ENCODE data around the gene DIP2B. TPM values are rescaled to one million over a fixed set of nuclear protein-coding genes. Genes with fewer than 3 reads are reported as not detected.

Gene DIP2B
- total and polyA plus RNA-seq, 2 of the 13 experiments (the other 11 are each of a cell fraction or from before 2014, with no cell fraction given) = 32.1 to 35.8 TPM

GRCh38 chr12:50763639-50764285 lies 259.0 kb downstream of the DIP2B start, which contains the start of gene ATF1 (continued):
- TF ChIP-seq ZNF512B (CRISPR knock-in tag; IDR thresholded peaks at IDR 0.05; ENCODE audit: borderline replicate concordance) = no peak
- no peak; the same call in 1 of the 2 replicates for TF ChIP-seq RELA (CRISPR knock-in tag; IDR thresholded peaks at IDR 0.05)
- no peak for TF ChIP-seq ZNF782 (CRISPR knock-in tag; IDR thresholded peaks at IDR 0.05; ENCODE audit: borderline replicate concordance)
- TF ChIP-seq CHD4 (IDR thresholded peaks at IDR 0.05; ENCODE audit: borderline replicate concordance, low read length) = no peak
- TF ChIP-seq SYNCRIP (IDR thresholded peaks at IDR 0.05; ENCODE audit: insufficient read depth, low read depth, low read length) = no peak
- TF ChIP-seq ARID3A (IDR thresholded peaks at IDR 0.05; ENCODE audit: low read depth, low read length) = no peak
- TF ChIP-seq, protein P1, sequence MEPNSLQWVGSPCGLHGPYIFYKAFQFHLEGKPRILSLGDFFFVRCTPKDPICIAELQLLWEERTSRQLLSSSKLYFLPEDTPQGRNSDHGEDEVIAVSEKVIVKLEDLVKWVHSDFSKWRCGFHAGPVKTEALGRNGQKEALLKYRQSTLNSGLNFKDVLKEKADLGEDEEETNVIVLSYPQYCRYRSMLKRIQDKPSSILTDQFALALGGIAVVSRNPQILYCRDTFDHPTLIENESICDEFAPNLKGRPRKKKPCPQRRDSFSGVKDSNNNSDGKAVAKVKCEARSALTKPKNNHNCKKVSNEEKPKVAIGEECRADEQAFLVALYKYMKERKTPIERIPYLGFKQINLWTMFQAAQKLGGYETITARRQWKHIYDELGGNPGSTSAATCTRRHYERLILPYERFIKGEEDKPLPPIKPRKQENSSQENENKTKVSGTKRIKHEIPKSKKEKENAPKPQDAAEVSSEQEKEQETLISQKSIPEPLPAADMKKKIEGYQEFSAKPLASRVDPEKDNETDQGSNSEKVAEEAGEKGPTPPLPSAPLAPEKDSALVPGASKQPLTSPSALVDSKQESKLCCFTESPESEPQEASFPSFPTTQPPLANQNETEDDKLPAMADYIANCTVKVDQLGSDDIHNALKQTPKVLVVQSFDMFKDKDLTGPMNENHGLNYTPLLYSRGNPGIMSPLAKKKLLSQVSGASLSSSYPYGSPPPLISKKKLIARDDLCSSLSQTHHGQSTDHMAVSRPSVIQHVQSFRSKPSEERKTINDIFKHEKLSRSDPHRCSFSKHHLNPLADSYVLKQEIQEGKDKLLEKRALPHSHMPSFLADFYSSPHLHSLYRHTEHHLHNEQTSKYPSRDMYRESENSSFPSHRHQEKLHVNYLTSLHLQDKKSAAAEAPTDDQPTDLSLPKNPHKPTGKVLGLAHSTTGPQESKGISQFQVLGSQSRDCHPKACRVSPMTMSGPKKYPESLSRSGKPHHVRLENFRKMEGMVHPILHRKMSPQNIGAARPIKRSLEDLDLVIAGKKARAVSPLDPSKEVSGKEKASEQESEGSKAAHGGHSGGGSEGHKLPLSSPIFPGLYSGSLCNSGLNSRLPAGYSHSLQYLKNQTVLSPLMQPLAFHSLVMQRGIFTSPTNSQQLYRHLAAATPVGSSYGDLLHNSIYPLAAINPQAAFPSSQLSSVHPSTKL (CRISPR knock-in tag; IDR thresholded peaks at IDR 0.05) = peak; percentile 48
- peak; percentile 54; the same call in 1 of the 2 replicates for TF ChIP-seq HCFC1 (IDR thresholded peaks at IDR 0.05; ENCODE audit: low read depth, low read length)
- TF ChIP-seq ZFYVE20 (CRISPR knock-in tag; IDR thresholded peaks at IDR 0.05; ENCODE audit: borderline replicate concordance, low read depth) = no peak
- no peak for TF ChIP-seq RBAK (CRISPR knock-in tag; IDR thresholded peaks at IDR 0.05)
- TF ChIP-seq JUN (CRISPR knock-in tag; IDR thresholded peaks at IDR 0.05) = 0 out of 2 replicates have a peak, but pooled peaks have one; percentile 27
- TF ChIP-seq CHD2 (IDR thresholded peaks at IDR 0.05; ENCODE audit: low read depth, low read length) = no peak
- 0 out of 2 replicates have a peak, but pooled peaks have one; percentile 5 for TF ChIP-seq ZMYM2 (CRISPR knock-in tag; IDR thresholded peaks at IDR 0.05)
- peak; percentile 64; the same call in 1 of the 2 replicates for TF ChIP-seq ELF1 (CRISPR knock-in tag; IDR thresholded peaks at IDR 0.05)
- peak; percentile 76; the same call in 1 of the 2 replicates for TF ChIP-seq ZSCAN21 (CRISPR knock-in tag; IDR thresholded peaks at IDR 0.05; ENCODE audit: borderline replicate concordance)
- peak; percentile 82; the same call in 1 of the 2 replicates for TF ChIP-seq ZBTB7B (CRISPR knock-in tag; IDR thresholded peaks at IDR 0.05)
- TF ChIP-seq, protein P2, sequence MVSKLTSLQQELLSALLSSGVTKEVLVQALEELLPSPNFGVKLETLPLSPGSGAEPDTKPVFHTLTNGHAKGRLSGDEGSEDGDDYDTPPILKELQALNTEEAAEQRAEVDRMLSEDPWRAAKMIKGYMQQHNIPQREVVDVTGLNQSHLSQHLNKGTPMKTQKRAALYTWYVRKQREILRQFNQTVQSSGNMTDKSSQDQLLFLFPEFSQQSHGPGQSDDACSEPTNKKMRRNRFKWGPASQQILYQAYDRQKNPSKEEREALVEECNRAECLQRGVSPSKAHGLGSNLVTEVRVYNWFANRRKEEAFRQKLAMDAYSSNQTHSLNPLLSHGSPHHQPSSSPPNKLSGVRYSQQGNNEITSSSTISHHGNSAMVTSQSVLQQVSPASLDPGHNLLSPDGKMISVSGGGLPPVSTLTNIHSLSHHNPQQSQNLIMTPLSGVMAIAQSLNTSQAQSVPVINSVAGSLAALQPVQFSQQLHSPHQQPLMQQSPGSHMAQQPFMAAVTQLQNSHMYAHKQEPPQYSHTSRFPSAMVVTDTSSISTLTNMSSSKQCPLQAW (CRISPR knock-in tag; IDR thresholded peaks at IDR 0.05) = peak; percentile 26; the same call in 1 of the 2 replicates
- no peak for TF ChIP-seq SOX6 (IDR thresholded peaks at IDR 0.05)
- peak; percentile 54; the same call in 1 of the 2 replicates for TF ChIP-seq SOX6 (CRISPR knock-in tag; IDR thresholded peaks at IDR 0.05)
